OCI-LY1 (cell line): ENCODE data around the gene GOLGA6C.

ENCODE experiments used
- H2AFZ ChIP-seq: fragments of 200-600 bp; sonication (generic), shearing (Covaris generic); 2 replicates; pipeline ENCODE4 v1.6.0; 2014; ENCODE audit warnings: antibody characterized with exemption, mild to moderate bottlenecking, low read length
- H3F3A ChIP-seq: fragments of 200-600 bp; sonication (generic), shearing (Covaris generic); 2 replicates; pipeline ENCODE4 v1.6.0; 2014; ENCODE audit warnings: mild to moderate bottlenecking, antibody characterized with exemption, low read length, moderate library complexity; ENCODE audit not compliant: insufficient read depth
- H3K27ac ChIP-seq: fragments of 200-600 bp; sonication (generic); 2 replicates; pipeline ENCODE4 v1.5.1; 2014; ENCODE audit warnings: low read length, mixed run types, mild to moderate bottlenecking, low read depth; ENCODE audit not compliant: poor library complexity, severe bottlenecking
- H3K27me3 ChIP-seq: fragments of 200-600 bp; sonication (generic); 2 replicates; pipeline ENCODE4 v1.6.0; 2014; ENCODE audit warnings: antibody characterized with exemption, mild to moderate bottlenecking, low read length, moderate library complexity; ENCODE audit not compliant: insufficient read depth
- H3K36me3 ChIP-seq: fragments of 200-600 bp; sonication (generic); 2 replicates; pipeline ENCODE4 v1.6.1; 2014; ENCODE audit warnings: mild to moderate bottlenecking, antibody characterized with exemption, low read length, moderate library complexity, mixed read lengths; ENCODE audit not compliant: insufficient read depth
- H3K4me1 ChIP-seq: fragments of 200-600 bp; sonication (generic); 2 replicates; pipeline ENCODE4 v1.5.1; 2014; ENCODE audit warnings: mild to moderate bottlenecking, low read length, moderate library complexity; ENCODE audit not compliant: insufficient read depth, severe bottlenecking
- H3K4me2 ChIP-seq: fragments of 200-600 bp; sonication (generic), shearing (Covaris generic); 2 replicates; pipeline ENCODE4 v1.6.1; 2014; ENCODE audit warnings: low read length
- H3K4me3 ChIP-seq: fragments of 200-600 bp; sonication (generic); 2 replicates; pipeline ENCODE4 v1.5.1; 2014; ENCODE audit warnings: low read length, low read depth, mild to moderate bottlenecking, mixed read lengths; ENCODE audit not compliant: poor library complexity, severe bottlenecking
- H3K79me2 ChIP-seq: fragments of 200-600 bp; shearing (Covaris generic); 2 replicates; pipeline ENCODE4 v1.6.1; 2016; ENCODE audit warnings: mixed run types, low read length, mixed read lengths; ENCODE audit not compliant: insufficient read depth
- H3K9ac ChIP-seq: fragments of 200-600 bp; sonication (generic), shearing (Covaris generic); 2 replicates; pipeline ENCODE4 v1.6.1; 2014; ENCODE audit warnings: mild to moderate bottlenecking, low read length, mixed read lengths
- H3K9me2 ChIP-seq: fragments of 200-600 bp; sonication (generic), shearing (Covaris generic); 2 replicates; pipeline ENCODE4 v1.6.1; 2014; ENCODE audit warnings: low read depth, mild to moderate bottlenecking, low read length, mixed read lengths
- H3K9me3 ChIP-seq: fragments of 200-600 bp; shearing (Covaris generic); 2 replicates; pipeline ENCODE4 v1.6.1; 2014; ENCODE audit warnings: low read length, mixed read lengths
- H4K20me1 ChIP-seq: fragments of 200-600 bp; sonication (generic), shearing (Covaris generic); 2 replicates; pipeline ENCODE4 v1.6.0; 2016; ENCODE audit warnings: mild to moderate bottlenecking, low read length; ENCODE audit not compliant: insufficient read depth
- CTCF ChIP-seq: fragments of 200-600 bp; sonication (generic), shearing (Covaris generic); IDR thresholded peaks from 2 replicates; pipeline ENCODE4 v1.5.1; 2017; ENCODE audit warnings: mild to moderate bottlenecking, antibody characterized with exemption, low read length, moderate library complexity, mixed read lengths
- EZH2 ChIP-seq: fragments of 200-600 bp; sonication (generic), shearing (Covaris generic); IDR thresholded peaks from 2 replicates; pipeline ENCODE4 v1.8.0; 2017; ENCODE audit warnings: borderline replicate concordance, mixed run types, mild to moderate bottlenecking, antibody characterized with exemption, low read length, moderate library complexity, mixed read lengths

Gene GOLGA6C

GRCh38 chr15:75211436-75212199 lies 46.5 kb upstream of the GOLGA6C start:
- H3K9me3 ChIP-seq: no peaks in the 10 kb centered on the region
- no peak overlapping the region for H3K9ac ChIP-seq
- no peak for TF ChIP-seq EZH2
- TF ChIP-seq CTCF: no peak
- H2AFZ ChIP-seq: no peak overlapping the region
- peaks cover 66% of the 10 kb centered on the region for H3K36me3 ChIP-seq
- H3F3A ChIP-seq: no peaks in the 10 kb centered on the region
- H3K27me3 ChIP-seq: no peaks in the 10 kb centered on the region
- no peak overlapping the region for H3K4me2 ChIP-seq
- H3K79me2 ChIP-seq: no peaks in the 10 kb centered on the region
- H3K4me1 ChIP-seq: no peaks in the 10 kb centered on the region
- H4K20me1 ChIP-seq: no peaks in the 10 kb centered on the region
- no peak overlapping the region for H3K4me3 ChIP-seq
- H3K27ac ChIP-seq: no peak overlapping the region
- no peaks in the 10 kb centered on the region for H3K9me2 ChIP-seq

GRCh38 chr15:75212200-75212858 lies 45.8 kb upstream of the GOLGA6C start:
- Histone ChIP-seq H3K27ac (no peak overlapping the region), H2AFZ (no peak overlapping the region), H3K36me3 (peaks cover 59% of the 10 kb centered on the region), H3K27me3 (no peaks in the 10 kb centered on the region), H3K9ac (no peak overlapping the region), H3K4me1 (no peaks in the 10 kb centered on the region), H3K9me3 (no peaks in the 10 kb centered on the region), H4K20me1 (no peaks in the 10 kb centered on the region), H3F3A (no peaks in the 10 kb centered on the region), H3K4me3 (no peak overlapping the region), H3K79me2 (no peaks in the 10 kb centered on the region), H3K9me2 (no peaks in the 10 kb centered on the region), H3K4me2 (no peak overlapping the region)
- no peak for TF ChIP-seq EZH2
- TF ChIP-seq CTCF: no peak

- H3K4me3 ChIP-seq: no peak overlapping the region
- no peak overlapping the region for H3K27ac ChIP-seq
- H3K27me3 ChIP-seq: no peaks in the 10 kb centered on the region
- no peaks in the 10 kb centered on the region for H3K4me1 ChIP-seq
- H3K4me2 ChIP-seq: no peak overlapping the region
- TF ChIP-seq EZH2 (no peak), CTCF (no peak)
- no peaks in the 10 kb centered on the region for H3K9me2 ChIP-seq
- H3K9ac ChIP-seq: no peak overlapping the region
- no peaks in the 10 kb centered on the region for H3K79me2 ChIP-seq
- H3F3A ChIP-seq: no peaks in the 10 kb centered on the region
- H3K9me3 ChIP-seq: no peaks in the 10 kb centered on the region
- H4K20me1 ChIP-seq: no peaks in the 10 kb centered on the region
- peaks cover 50% of the 10 kb centered on the region for H3K36me3 ChIP-seq
- no peak overlapping the region for H2AFZ ChIP-seq
These were observed 44.8 kb upstream of the GOLGA6C start for GRCh38 chr15:75213212-75213767.
